K562 (cell line): ENCODE measurements around the gene C16orf96. TPM values are rescaled to one million over a fixed set of nuclear protein-coding genes. Genes with fewer than 3 reads are reported as not detected.

Source experiments
- ATAC-seq: fragments of 200-7000 bp; cut with Tn5 transposase; 3 replicates; pipeline ENCODE4 v1.9.1; 2020; ENCODE audit warnings: moderate library complexity
- BruUV-seq: library from RNA; stranded (reverse); fragments of 400-500 nt; replicated peaks from 2 replicates; lab custom pipeline; 2021; lab: Mats Ljungman, UMichigan
- CTCF ChIA-PET: fragments of 300-600 bp; formaldehyde crosslinking; extraction: SDS; loops from one replicate; lab custom pipeline; 2021; ENCODE audit warnings: low intra/inter-chr PET ratio; lab: Yijun Ruan, JAX
- POLR2A ChIA-PET: fragments of 300-600, 350-650 bp; sonication (Branson Sonifier 250); formaldehyde crosslinking; extraction: SDS; loops from one replicate; lab custom pipeline; 2021; ENCODE audit warnings: antibody characterized with exemption, inconsistent platforms; lab: Yijun Ruan, JAX
- DNase-seq, 4 experiments: peaks; one replicate each; pipeline versions ENCODE4 v3.0.0 to v3.0.0-alpha.2; 2011 to 2018; ENCODE audit warnings: low spot score in 3 of 4, mixed read lengths in 3 of 4; ENCODE audit errors: extremely low read depth in 1 of 4
- FAIRE-seq: peaks from 2 replicates; lab custom pipeline; 2011; peaks lifted over from hg19 to GRCh38; lab: Jason Lieb, UNC
- H2AFZ ChIP-seq: 2 replicates; pipeline ENCODE4 v1.6.0; 2011; ENCODE audit warnings: low read depth, low read length, control low read depth, inconsistent platforms
- H3K27ac ChIP-seq: fragments of 200-600 bp; 3 replicates; pipeline ENCODE4 v1.8.0; 2011; ENCODE audit warnings: low read depth, mild to moderate bottlenecking, control low read depth, inconsistent platforms, low read length, moderate library complexity, mixed read lengths; ENCODE audit errors: extremely low read depth
- H3K27me3 ChIP-seq, 2 experiments: fragments of 300-600 bp in 1 of 2; 2 replicates in 1 of 2; 3 replicates in 1 of 2; pipeline versions ENCODE4 v1.6.0 to v1.8.0; 2011; ENCODE audit warnings: inconsistent platforms in 2 of 2, low read length in 2 of 2, mild to moderate bottlenecking in 1 of 2, mixed read lengths in 1 of 2, moderate library complexity in 1 of 2; ENCODE audit not compliant: control insufficient read depth in 2 of 2, insufficient read depth in 2 of 2
- H3K36me3 ChIP-seq: fragments of 300-600 bp; 3 replicates; pipeline ENCODE4 v1.8.0; 2011; ENCODE audit warnings: mild to moderate bottlenecking, low read length, inconsistent platforms; ENCODE audit not compliant: control insufficient read depth, insufficient read depth
- H3K4me1 ChIP-seq, 2 experiments: fragments of 200-600 bp in 1 of 2; replicated peaks in 1 of 2; 2 replicates in 1 of 2; 3 replicates in 1 of 2; pipeline versions ENCODE4 v1.5.1 to v1.8.0; 2011; ENCODE audit warnings: inconsistent platforms in 2 of 2, low read length in 2 of 2, mild to moderate bottlenecking in 1 of 2, mixed read lengths in 1 of 2, moderate library complexity in 1 of 2; ENCODE audit not compliant: control insufficient read depth in 2 of 2, insufficient read depth in 2 of 2
- H3K4me2 ChIP-seq: 2 replicates; pipeline ENCODE4 v1.6.1; 2011; ENCODE audit warnings: low read length, control low read depth, inconsistent platforms, mixed read lengths; ENCODE audit not compliant: insufficient read depth
- H3K4me3 ChIP-seq: fragments of 200-600 bp; sonication (generic), shearing (Covaris generic); 2 replicates; pipeline ENCODE4 v1.5.1; 2016; ENCODE audit warnings: control low read depth, inconsistent platforms
- H3K79me2 ChIP-seq: fragments of 200-600 bp; 3 replicates; pipeline ENCODE4 v1.8.0; 2011; ENCODE audit warnings: low read length, inconsistent platforms; ENCODE audit not compliant: control insufficient read depth, insufficient read depth
- H3K9ac ChIP-seq, 2 experiments: 2 replicates each; pipeline versions ENCODE4 v1.6.0 to v1.6.1; 2011; ENCODE audit warnings: low read depth in 2 of 2, low read length in 2 of 2, control low read depth in 1 of 2, inconsistent platforms in 1 of 2, mild to moderate bottlenecking in 1 of 2, mixed read lengths in 1 of 2; ENCODE audit not compliant: insufficient read depth in 1 of 2
- H3K9me1 ChIP-seq: one replicate; pipeline ENCODE4 v1.6.0; 2011; ENCODE audit warnings: inconsistent platforms, mild to moderate bottlenecking, low read length, moderate library complexity; ENCODE audit not compliant: control insufficient read depth, insufficient read depth
- H3K9me3 ChIP-seq: replicated peaks from 2 replicates; pipeline ENCODE4 v1.5.1; 2011; ENCODE audit warnings: low read depth, low read length, inconsistent platforms; ENCODE audit not compliant: control insufficient read depth, insufficient read depth
- H4K20me1 ChIP-seq: replicated peaks from 2 replicates; pipeline ENCODE4 v1.6.1; 2011; ENCODE audit warnings: low read length, inconsistent platforms, mixed read lengths; ENCODE audit not compliant: control insufficient read depth, insufficient read depth
- ATF1 ChIP-seq, 2 experiments: fragments of 450-650 bp in 1 of 2; IDR thresholded peaks; 2 replicates each; pipeline ENCODE4 v1.6.1; 2016; ENCODE audit warnings: missing compliant biosample characterization in 1 of 2, missing genetic modification characterization in 1 of 2
- CBFA2T3 ChIP-seq: fragments of 450-650 bp; IDR thresholded peaks from 2 replicates; pipeline ENCODE4 v1.6.1; 2017
- HLTF ChIP-seq: fragments of 450-650 bp; IDR thresholded peaks from 2 replicates; pipeline ENCODE4 v1.6.1; 2016
- ILF3 ChIP-seq: fragments of 450-650 bp; IDR thresholded peaks from 2 replicates; pipeline ENCODE4 v1.6.1; 2018; ENCODE audit warnings: antibody characterized with exemption, mild to moderate bottlenecking, moderate library complexity, borderline replicate concordance
- L3MBTL2 ChIP-seq: fragments of 450-650 bp; IDR thresholded peaks from 2 replicates; pipeline ENCODE4 v1.6.1; 2016; ENCODE audit warnings: mild to moderate bottlenecking, moderate library complexity
- LCOR ChIP-seq: sonication (generic); formaldehyde crosslinking; IDR thresholded peaks from 2 replicates; pipeline ENCODE4 v1.8.0; 2022; ENCODE audit warnings: mild to moderate bottlenecking, missing genetic modification reagents
- POLR2AphosphoS5 ChIP-seq: IDR thresholded peaks from 2 replicates; pipeline ENCODE4 v1.6.1; 2011; ENCODE audit warnings: mild to moderate bottlenecking, low read depth, low read length, moderate library complexity; ENCODE audit not compliant: control insufficient read depth, insufficient read depth
- PTRF ChIP-seq: fragments of 450-650 bp; IDR thresholded peaks from 2 replicates; pipeline ENCODE4 v1.6.1; 2016; ENCODE audit warnings: mild to moderate bottlenecking, missing genetic modification characterization, missing compliant biosample characterization
- ZBTB33 ChIP-seq: sonication (generic); formaldehyde crosslinking; IDR thresholded peaks from 2 replicates; pipeline ENCODE4 v1.8.1; 2023; ENCODE audit warnings: mild to moderate bottlenecking, missing genetic modification reagents
- ZFP30 ChIP-seq: fragments of 250-450 bp; sonication (Bioruptor Pico); IDR thresholded peaks from 2 replicates; pipeline ENCODE4 v1.8.0; 2022; ENCODE audit warnings: moderate library complexity, mild to moderate bottlenecking, inconsistent platforms, borderline replicate concordance
- ZNF280B ChIP-seq: fragments of 250-450 bp; sonication (Bioruptor Pico); IDR thresholded peaks from 2 replicates; pipeline ENCODE4 v1.5.1; 2021; ENCODE audit warnings: mild to moderate bottlenecking
- ZNF561 ChIP-seq: fragments of 450-650 bp; formaldehyde crosslinking; conservative IDR thresholded peaks from 2 replicates; pipeline ENCODE4 v1.4.0; 2020; ENCODE audit warnings: mild to moderate bottlenecking, moderate library complexity
- WGBS: fragments of 100-300 bp; shearing (Covaris generic); methylation state at CpG from one replicate; pipeline ENCODE4 v1.1.6; 2016; ENCODE audit warnings: low coverage, mixed read lengths; ENCODE audit not compliant: insufficient coverage; ENCODE audit errors: missing lambda C conversion rate; 5-methylcytosine and 5-hydroxymethylcytosine counted together
- in situ Hi-C: fragments of 300-500 bp; cut with MboI; formaldehyde crosslinking; loops from 4 replicates; pipeline ENCODE4 v1.15.0; 2018; ENCODE audit warnings: inconsistent platforms, mixed read lengths
- intact Hi-C: fragments of 100-400 bp; cut with micrococcal nuclease; formaldehyde crosslinking; loops from 2 replicates; pipeline ENCODE4 v1.14.2; 2022
- polyA plus RNA-seq, 8 experiments: library from polyadenylated mRNA; depleted of rRNA in 4 of 8; stranded (reverse) in 5 of 8; unstranded in 3 of 8; fragments of >200 nt; fragmentation: Nextera tagmentation in 2 of 8; fragmentation: Illumina TruSeq in 1 of 8; extraction: Ambion mirVana in 2 of 8; extraction: Trizol in 1 of 8; gene quantifications; 2 replicates each; pipeline versions ENCODE4 v1.2.1 to v1.2.3, GENCODE V29; 2011 to 2014; ENCODE audit warnings: inconsistent platforms in 1 of 8, missing spikeins in 1 of 8
- total RNA-seq, 7 experiments: library from RNA; depleted of rRNA in 6 of 7; stranded (reverse); fragments of >200 nt in 6 of 7; fragmentation: Illumina TruSeq in 2 of 7; extraction: Trizol in 2 of 7; gene quantifications; 2 replicates each; pipeline versions ENCODE4 v1.2.1 to v1.2.3, GENCODE V29; 2011 to 2021; ENCODE audit warnings: low replicate concordance in 1 of 7

C16orf96 gene
- total and polyA plus RNA-seq, 9 of the 15 experiments (the other 6 are each of a cell fraction or from before 2014, with no cell fraction given) = not detected

GRCh38 chr16:4631444-4631843 lies 75.3 kb downstream of the C16orf96 start (continued):
- TF ChIP-seq PTRF (tag) (no peak), CBFA2T3 (no peak)

GRCh38 chr16:4633910-4634635 lies 77.9 kb downstream of the C16orf96 start:
- Histone ChIP-seq H3K36me3 (peaks cover 19% of the 10 kb centered on the region; the same call in 1 of the 3 replicates), H4K20me1 (no peaks in the 10 kb centered on the region; the same call in 1 of the 2 replicates), H3K9me1 (peaks cover 3% of the 10 kb centered on the region), H3K4me2 (no peak overlapping the region), H3K79me2 (peaks cover 38% of the 10 kb centered on the region), H3K9me3 (0 out of 2 replicates have a peak, but pooled peaks cover 3% of the 10 kb centered on the region), H3K4me3 (no peak overlapping the region), H3K9ac (peak overlapping the region in 1 of 2 experiments; percentile 6; a peak in 1 of 4 replicates), H2AFZ (no peak overlapping the region), H3K4me1 (peaks cover 0 to 13% of the 10 kb centered on the region in 2 experiments; a peak in 1 of 5 replicates), H3K27me3 (no peaks in the 10 kb centered on the region), H3K27ac (no peak overlapping the region)
- in situ Hi-C loops (no loop called here), intact Hi-C loops (no loop called here)
- POLR2A ChIA-PET = interaction anchor here (0.6 to 1.7 kb wide), 5 partner anchors 10 to 363 kb away, joined by 3 to 8 read pairs (median 3); partner anchors contain the start of gene MGRN1
- no peak for ATAC-seq
- 95% methylated on average over 19 of the region's 20 CpGs for WGBS
- no peak for DNase-seq
- CTCF ChIA-PET = no interaction called here
- TF ChIP-seq LCOR = no peak
- no peak for TF ChIP-seq ZBTB33 (CRISPR knock-in tag)
- no peak for TF ChIP-seq POLR2AphosphoS5
- no peak for TF ChIP-seq ZFP30 (CRISPR knock-in tag)
- no peak for TF ChIP-seq L3MBTL2
- TF ChIP-seq ATF1 (CRISPR knock-in tag; IDR thresholded peaks at IDR 0.05) = no peak
- TF ChIP-seq ATF1 (tag; IDR thresholded peaks at IDR 0.05) = no peak
- no peak for TF ChIP-seq ILF3
- TF ChIP-seq ZNF561 (CRISPR knock-in tag) = no peak
- TF ChIP-seq ZNF280B = no peak
- TF ChIP-seq HLTF = no peak
- no peak for FAIRE-seq
- no TSS peak for BruUV-seq
